Neural cell (in vitro differentiated cells): Measurements from ENCODE around the gene MAPK4. TPM values are rescaled to one million over a fixed set of nuclear protein-coding genes. Genes with fewer than 3 reads are reported as not detected.

ENCODE experiments used
- H2AFZ ChIP-seq: fragments of 200-600, 300-800 bp; sonication (generic), shearing (Covaris generic); 2 replicates; pipeline ENCODE4 v1.6.0; 2014; ENCODE audit warnings: low read depth, mild to moderate bottlenecking, antibody characterized with exemption, low read length, moderate library complexity
- H3F3A ChIP-seq: fragments of 200-600 bp; shearing (Covaris generic); 2 replicates; pipeline ENCODE4 v1.6.1; 2016; ENCODE audit warnings: mild to moderate bottlenecking, moderate library complexity, mixed read lengths, antibody characterized with exemption, low read length; ENCODE audit not compliant: insufficient read depth, poor library complexity, severe bottlenecking
- H3K27ac ChIP-seq: fragments of 200-600, 300-800 bp; sonication (generic), shearing (Covaris generic); 2 replicates; pipeline ENCODE4 v1.5.1; 2014; ENCODE audit warnings: mild to moderate bottlenecking, low read length, moderate library complexity
- H3K27me3 ChIP-seq: fragments of 300-800, 200-600 bp; sonication (generic), shearing (Covaris generic); 2 replicates; pipeline ENCODE4 v1.6.0; 2014; ENCODE audit warnings: mild to moderate bottlenecking, low read depth, low read length, moderate library complexity; ENCODE audit not compliant: insufficient read depth
- H3K36me3 ChIP-seq: fragments of 300-800, 200-600 bp; sonication (generic), shearing (Covaris generic); 2 replicates; pipeline ENCODE4 v1.5.1; 2014; ENCODE audit warnings: mild to moderate bottlenecking, antibody characterized with exemption, low read length, moderate library complexity; ENCODE audit not compliant: insufficient read depth
- H3K4me2 ChIP-seq: fragments of 300-800, 200-600 bp; sonication (generic), shearing (Covaris generic); 2 replicates; pipeline ENCODE4 v1.6.0; 2014; ENCODE audit warnings: mild to moderate bottlenecking, low read length
- H3K4me3 ChIP-seq: fragments of 300-800, 200-600 bp; sonication (generic), shearing (Covaris generic); 2 replicates; pipeline ENCODE4 v1.5.1; 2014; ENCODE audit warnings: mild to moderate bottlenecking, low read length, moderate library complexity
- H3K79me2 ChIP-seq: fragments of 200-600 bp; shearing (Covaris generic); replicated peaks from 2 replicates; pipeline ENCODE4 v1.6.0; 2014; ENCODE audit warnings: mild to moderate bottlenecking, low read length, moderate library complexity; ENCODE audit not compliant: insufficient read depth
- H3K9ac ChIP-seq: fragments of 300-800, 200-600 bp; sonication (generic), shearing (Covaris generic); 2 replicates; pipeline ENCODE4 v1.6.1; 2016; ENCODE audit warnings: mild to moderate bottlenecking, low read length, mixed read lengths
- H3K9me2 ChIP-seq: fragments of 200-600 bp; shearing (Covaris generic); 2 replicates; pipeline ENCODE4 v1.6.1; 2016; ENCODE audit warnings: mild to moderate bottlenecking, low read length, mixed read lengths; ENCODE audit not compliant: insufficient read depth
- H3K9me3 ChIP-seq: fragments of 200-600, 300-800 bp; sonication (generic), shearing (Covaris generic); 2 replicates; pipeline ENCODE4 v1.6.1; 2016; ENCODE audit warnings: mild to moderate bottlenecking, mixed run types, low read length, moderate library complexity, mixed read lengths
- H4K20me1 ChIP-seq: fragments of 200-600 bp; shearing (Covaris generic); 2 replicates; pipeline ENCODE4 v1.6.1; 2016; ENCODE audit warnings: mild to moderate bottlenecking, mixed run types; ENCODE audit not compliant: insufficient read depth
- EP300 ChIP-seq: fragments of 450-650 bp; conservative IDR thresholded peaks from 2 replicates; pipeline ENCODE4 v1.6.1; 2014; ENCODE audit warnings: antibody characterized with exemption, mild to moderate bottlenecking, moderate library complexity; ENCODE audit not compliant: poor library complexity, severe bottlenecking
- EZH2 ChIP-seq: fragments of 200-600, 300-800 bp; shearing (Covaris generic), sonication (generic); IDR thresholded peaks from 2 replicates; pipeline ENCODE4 v1.6.1; 2014; ENCODE audit warnings: antibody characterized with exemption, low read length, borderline replicate concordance, mild to moderate bottlenecking; ENCODE audit not compliant: insufficient read depth, poor library complexity, severe bottlenecking
- MXI1 ChIP-seq: fragments of 450-650 bp; conservative IDR thresholded peaks from 2 replicates; pipeline ENCODE4 v1.6.1; 2014; ENCODE audit warnings: antibody characterized with exemption, mild to moderate bottlenecking; ENCODE audit not compliant: poor library complexity, severe bottlenecking
- POLR2AphosphoS5 ChIP-seq: IDR thresholded peaks from 2 replicates; pipeline ENCODE4 v1.6.1; 2012
- RAD21 ChIP-seq: fragments of 450-650 bp; conservative IDR thresholded peaks from 2 replicates; pipeline ENCODE4 v1.6.1; 2014; ENCODE audit warnings: antibody characterized with exemption, mild to moderate bottlenecking, moderate library complexity
- SMC3 ChIP-seq: fragments of 450-650 bp; conservative IDR thresholded peaks from 2 replicates; pipeline ENCODE4 v1.6.1; 2014; ENCODE audit warnings: antibody characterized with exemption, mild to moderate bottlenecking, moderate library complexity; ENCODE audit not compliant: poor library complexity
- TAF1 ChIP-seq: IDR thresholded peaks from 2 replicates; pipeline ENCODE4 v1.6.1; 2012; ENCODE audit warnings: low read depth
- polyA plus RNA-seq: library from polyadenylated mRNA; depleted of rRNA; stranded (reverse); fragments of >200 nt; gene quantifications from 2 replicates; pipeline ENCODE4 v1.2.3, GENCODE V29; 2014
- TF ChIP-seq, protein P1 (sequence below): fragments of 450-650 bp; IDR thresholded peaks from 2 replicates; pipeline ENCODE4 v1.5.1; 2014; ENCODE audit warnings: antibody characterized with exemption, mild to moderate bottlenecking, moderate library complexity; ENCODE audit not compliant: poor library complexity, severe bottlenecking
- TF ChIP-seq, protein P2 (sequence below): IDR thresholded peaks from 2 replicates; pipeline ENCODE4 v1.6.1; 2012; ENCODE audit warnings: borderline replicate concordance

The MAPK4 gene
- polyA plus RNA-seq, 1 donor from 2014 or later, result 12.7 TPM

DNA sequence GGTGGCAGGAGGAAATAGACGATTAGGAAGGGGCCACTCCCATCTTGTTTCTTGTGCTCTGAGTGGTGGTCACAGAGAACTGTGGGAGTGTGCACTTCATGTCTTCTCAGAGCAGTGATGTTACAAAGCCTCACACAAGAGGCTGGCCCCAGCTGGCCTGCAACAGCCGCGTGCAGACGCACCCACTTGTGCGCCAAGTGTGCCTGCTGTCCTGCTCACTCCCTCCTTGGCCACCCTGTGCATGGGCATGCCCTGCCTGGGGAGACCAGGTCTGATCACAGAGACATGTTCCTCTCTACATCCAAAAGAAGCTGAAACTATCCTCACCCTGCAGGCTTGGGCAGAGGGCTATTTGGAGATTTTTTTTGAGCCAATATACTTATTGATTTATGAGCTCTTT lies 151.5 kb downstream of the MAPK4 start:
- H3K9ac ChIP-seq, result no peak overlapping the region
- H3K9me3 ChIP-seq, result no peaks in the 10 kb centered on the region
- no peak overlapping the region for H3K4me3 ChIP-seq
- no peaks in the 10 kb centered on the region for H3K27me3 ChIP-seq
- no peak for TF ChIP-seq EP300
- no peak for TF ChIP-seq TAF1
- no peak for TF ChIP-seq SMC3
- TF ChIP-seq POLR2AphosphoS5, result no peak
- TF ChIP-seq, protein P1, sequence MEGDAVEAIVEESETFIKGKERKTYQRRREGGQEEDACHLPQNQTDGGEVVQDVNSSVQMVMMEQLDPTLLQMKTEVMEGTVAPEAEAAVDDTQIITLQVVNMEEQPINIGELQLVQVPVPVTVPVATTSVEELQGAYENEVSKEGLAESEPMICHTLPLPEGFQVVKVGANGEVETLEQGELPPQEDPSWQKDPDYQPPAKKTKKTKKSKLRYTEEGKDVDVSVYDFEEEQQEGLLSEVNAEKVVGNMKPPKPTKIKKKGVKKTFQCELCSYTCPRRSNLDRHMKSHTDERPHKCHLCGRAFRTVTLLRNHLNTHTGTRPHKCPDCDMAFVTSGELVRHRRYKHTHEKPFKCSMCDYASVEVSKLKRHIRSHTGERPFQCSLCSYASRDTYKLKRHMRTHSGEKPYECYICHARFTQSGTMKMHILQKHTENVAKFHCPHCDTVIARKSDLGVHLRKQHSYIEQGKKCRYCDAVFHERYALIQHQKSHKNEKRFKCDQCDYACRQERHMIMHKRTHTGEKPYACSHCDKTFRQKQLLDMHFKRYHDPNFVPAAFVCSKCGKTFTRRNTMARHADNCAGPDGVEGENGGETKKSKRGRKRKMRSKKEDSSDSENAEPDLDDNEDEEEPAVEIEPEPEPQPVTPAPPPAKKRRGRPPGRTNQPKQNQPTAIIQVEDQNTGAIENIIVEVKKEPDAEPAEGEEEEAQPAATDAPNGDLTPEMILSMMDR, result no peak
- TF ChIP-seq, protein P2, sequence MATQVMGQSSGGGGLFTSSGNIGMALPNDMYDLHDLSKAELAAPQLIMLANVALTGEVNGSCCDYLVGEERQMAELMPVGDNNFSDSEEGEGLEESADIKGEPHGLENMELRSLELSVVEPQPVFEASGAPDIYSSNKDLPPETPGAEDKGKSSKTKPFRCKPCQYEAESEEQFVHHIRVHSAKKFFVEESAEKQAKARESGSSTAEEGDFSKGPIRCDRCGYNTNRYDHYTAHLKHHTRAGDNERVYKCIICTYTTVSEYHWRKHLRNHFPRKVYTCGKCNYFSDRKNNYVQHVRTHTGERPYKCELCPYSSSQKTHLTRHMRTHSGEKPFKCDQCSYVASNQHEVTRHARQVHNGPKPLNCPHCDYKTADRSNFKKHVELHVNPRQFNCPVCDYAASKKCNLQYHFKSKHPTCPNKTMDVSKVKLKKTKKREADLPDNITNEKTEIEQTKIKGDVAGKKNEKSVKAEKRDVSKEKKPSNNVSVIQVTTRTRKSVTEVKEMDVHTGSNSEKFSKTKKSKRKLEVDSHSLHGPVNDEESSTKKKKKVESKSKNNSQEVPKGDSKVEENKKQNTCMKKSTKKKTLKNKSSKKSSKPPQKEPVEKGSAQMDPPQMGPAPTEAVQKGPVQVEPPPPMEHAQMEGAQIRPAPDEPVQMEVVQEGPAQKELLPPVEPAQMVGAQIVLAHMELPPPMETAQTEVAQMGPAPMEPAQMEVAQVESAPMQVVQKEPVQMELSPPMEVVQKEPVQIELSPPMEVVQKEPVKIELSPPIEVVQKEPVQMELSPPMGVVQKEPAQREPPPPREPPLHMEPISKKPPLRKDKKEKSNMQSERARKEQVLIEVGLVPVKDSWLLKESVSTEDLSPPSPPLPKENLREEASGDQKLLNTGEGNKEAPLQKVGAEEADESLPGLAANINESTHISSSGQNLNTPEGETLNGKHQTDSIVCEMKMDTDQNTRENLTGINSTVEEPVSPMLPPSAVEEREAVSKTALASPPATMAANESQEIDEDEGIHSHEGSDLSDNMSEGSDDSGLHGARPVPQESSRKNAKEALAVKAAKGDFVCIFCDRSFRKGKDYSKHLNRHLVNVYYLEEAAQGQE, result no peak
- no peak for TF ChIP-seq RAD21
- no peak for TF ChIP-seq MXI1
- TF ChIP-seq EZH2, result no peak
- H3K4me2 ChIP-seq, result no peak overlapping the region
- no peaks in the 10 kb centered on the region for H3F3A ChIP-seq
- H3K79me2 ChIP-seq, result no peaks in the 10 kb centered on the region
- no peaks in the 10 kb centered on the region for H4K20me1 ChIP-seq
- H3K9me2 ChIP-seq, result no peaks in the 10 kb centered on the region
- no peak overlapping the region for H2AFZ ChIP-seq
- H3K27ac ChIP-seq, result no peak overlapping the region
- H3K36me3 ChIP-seq, result peaks cover 7% of the 10 kb centered on the region

DNA sequence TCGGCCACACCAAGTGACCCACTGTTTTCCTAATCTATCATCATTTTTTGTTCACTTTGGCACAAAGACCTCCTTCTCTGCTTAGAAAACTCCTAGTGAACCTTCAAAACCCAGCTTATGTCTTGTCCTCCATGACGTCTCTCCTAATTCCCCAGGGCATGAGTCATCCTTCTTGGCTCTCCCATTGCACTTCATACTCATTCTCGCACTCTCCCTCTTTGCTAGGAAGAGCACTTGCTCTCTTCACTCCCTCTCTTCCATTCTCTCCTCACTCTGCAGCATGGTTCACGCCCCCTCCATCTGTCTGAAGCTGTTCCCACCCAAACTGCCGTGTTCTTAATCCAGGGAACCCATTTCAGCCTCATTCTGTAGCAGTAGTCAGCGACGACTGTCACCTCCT lies 156.0 kb downstream of the MAPK4 start:
- Histone ChIP-seq H3K4me3 (no peak overlapping the region), H3K36me3 (peaks cover 10% of the 10 kb centered on the region), H3K4me2 (no peak overlapping the region), H3K27me3 (no peaks in the 10 kb centered on the region), H2AFZ (no peak overlapping the region), H3K27ac (no peak overlapping the region), H3K9me3 (no peaks in the 10 kb centered on the region), H3K79me2 (no peaks in the 10 kb centered on the region), H3K9me2 (no peaks in the 10 kb centered on the region), H3K9ac (no peak overlapping the region), H4K20me1 (no peaks in the 10 kb centered on the region), H3F3A (no peaks in the 10 kb centered on the region)
- TF ChIP-seq, protein P2, result no peak
- TF ChIP-seq TAF1, result no peak
- no peak for TF ChIP-seq SMC3
- TF ChIP-seq, protein P1, result no peak
